Globus pallidus (tissue), 1 donor: ENCODE data around the gene PRM2.

Experiments
- DNase-seq: peaks from one replicate; pipeline ENCODE4 v3.0.0-alpha.2; 2015; ENCODE audit warnings: low spot score

The PRM2 gene

GRCh38 chr16:11260596-11260966 lies 15.7 kb downstream of the PRM2 start:
- no peak for DNase-seq

GRCh38 chr16:11259655-11260595 lies 16.4 kb downstream of the PRM2 start:
- no peak for DNase-seq

GRCh38 chr16:11258553-11259492 lies 17.5 kb downstream of the PRM2 start:
- peak; percentile 86 for DNase-seq

- DNase-seq = peak; percentile 83
These were observed 18.9 kb downstream of the PRM2 start for GRCh38 chr16:11257131-11257938.

GRCh38 chr16:11256661-11257130 lies 19.6 kb downstream of the PRM2 start:
- peak; percentile 32 for DNase-seq

GRCh38 chr16:11255737-11256660 lies 20.3 kb downstream of the PRM2 start, which contains the start of gene SOCS1:
SOCS1 (minus strand) TSS chr16:11256204; CDS start chr16:11255478, 726 bp downstream.
- DNase-seq = peak; percentile 82

- no peak for DNase-seq
These were observed 21.2 kb downstream of the PRM2 start for GRCh38 chr16:11254913-11255736.

GRCh38 chr16:11253995-11254912 lies 22.0 kb downstream of the PRM2 start:
- DNase-seq = no peak

- no peak for DNase-seq
These were observed 23.0 kb downstream of the PRM2 start for GRCh38 chr16:11253009-11253994.

GRCh38 chr16:11252482-11252931 lies 23.8 kb downstream of the PRM2 start:
- DNase-seq = no peak

- no peak for DNase-seq
These were observed 24.5 kb downstream of the PRM2 start for GRCh38 chr16:11251525-11252481.

GRCh38 chr16:11250786-11251524 lies 25.3 kb downstream of the PRM2 start:
- DNase-seq = no peak

GRCh38 chr16:11250091-11250785 lies 26.0 kb downstream of the PRM2 start:
- no peak for DNase-seq

- no peak for DNase-seq
These were observed 26.8 kb downstream of the PRM2 start for GRCh38 chr16:11249233-11250061.
